Osteoblast (primary cell): ENCODE results near the gene ATP2B3. TPM values are rescaled to one million over a fixed set of nuclear protein-coding genes. Genes with fewer than 3 reads are reported as not detected.

Experiments used
- DNase-seq: peaks from one replicate; pipeline ENCODE4 v3.0.0; 2011; ENCODE audit warnings: low spot score, mixed read lengths; ENCODE audit not compliant: insufficient read length; ENCODE audit errors: missing footprints
- H2AFZ ChIP-seq: 2 replicates; pipeline ENCODE4 v1.6.0; 2011; ENCODE audit warnings: mild to moderate bottlenecking, low read length
- H3K27ac ChIP-seq: 2 replicates; pipeline ENCODE4 v1.5.1; 2011; ENCODE audit warnings: mild to moderate bottlenecking, low read depth, low read length, moderate library complexity
- H3K27me3 ChIP-seq: 2 replicates; pipeline ENCODE4 v1.6.0; 2012; ENCODE audit warnings: mild to moderate bottlenecking, control low read depth, inconsistent platforms, low read length, moderate library complexity; ENCODE audit not compliant: insufficient read depth
- H3K36me3 ChIP-seq: 2 replicates; pipeline ENCODE4 v1.5.1; 2011; ENCODE audit warnings: mild to moderate bottlenecking, low read length, control low read depth, moderate library complexity; ENCODE audit not compliant: insufficient read depth
- H3K4me1 ChIP-seq: 2 replicates; pipeline ENCODE4 v1.5.1; 2011; ENCODE audit warnings: mild to moderate bottlenecking, low read length, control low read depth, moderate library complexity; ENCODE audit not compliant: insufficient read depth
- H3K4me2 ChIP-seq: 2 replicates; pipeline ENCODE4 v1.6.0; 2011; ENCODE audit warnings: mild to moderate bottlenecking, low read length; ENCODE audit not compliant: insufficient read depth
- H3K4me3 ChIP-seq: fragments of 200-600 bp; sonication (generic); 3 replicates; pipeline ENCODE4 v1.5.1; 2012; ENCODE audit warnings: mild to moderate bottlenecking, low read length, inconsistent platforms; ENCODE audit not compliant: insufficient read depth
- H3K79me2 ChIP-seq: 2 replicates; pipeline ENCODE4 v1.6.0; 2012; ENCODE audit warnings: mild to moderate bottlenecking, low read length, control low read depth, inconsistent platforms; ENCODE audit not compliant: insufficient read depth
- H3K9me3 ChIP-seq: 2 replicates; pipeline ENCODE4 v1.5.1; 2011; ENCODE audit warnings: low read depth, low read length, control low read depth
- H4K20me1 ChIP-seq: 2 replicates; pipeline ENCODE4 v1.6.0; 2012; ENCODE audit warnings: mild to moderate bottlenecking, low read length, control low read depth; ENCODE audit not compliant: insufficient read depth
- total RNA-seq: library from RNA; depleted of rRNA; stranded (reverse); fragments of >200 nt; gene quantifications from 2 replicates; pipeline ENCODE4 v1.2.3, GENCODE V29; 2012
- TF ChIP-seq, protein P1 (sequence below): IDR thresholded peaks from 2 replicates; pipeline ENCODE4 v1.5.1; 2011; ENCODE audit warnings: mild to moderate bottlenecking, low read depth, low read length, moderate library complexity; ENCODE audit errors: extremely low read depth

ATP2B3 gene
- total RNA-seq, 1 donor: not detected

DNA sequence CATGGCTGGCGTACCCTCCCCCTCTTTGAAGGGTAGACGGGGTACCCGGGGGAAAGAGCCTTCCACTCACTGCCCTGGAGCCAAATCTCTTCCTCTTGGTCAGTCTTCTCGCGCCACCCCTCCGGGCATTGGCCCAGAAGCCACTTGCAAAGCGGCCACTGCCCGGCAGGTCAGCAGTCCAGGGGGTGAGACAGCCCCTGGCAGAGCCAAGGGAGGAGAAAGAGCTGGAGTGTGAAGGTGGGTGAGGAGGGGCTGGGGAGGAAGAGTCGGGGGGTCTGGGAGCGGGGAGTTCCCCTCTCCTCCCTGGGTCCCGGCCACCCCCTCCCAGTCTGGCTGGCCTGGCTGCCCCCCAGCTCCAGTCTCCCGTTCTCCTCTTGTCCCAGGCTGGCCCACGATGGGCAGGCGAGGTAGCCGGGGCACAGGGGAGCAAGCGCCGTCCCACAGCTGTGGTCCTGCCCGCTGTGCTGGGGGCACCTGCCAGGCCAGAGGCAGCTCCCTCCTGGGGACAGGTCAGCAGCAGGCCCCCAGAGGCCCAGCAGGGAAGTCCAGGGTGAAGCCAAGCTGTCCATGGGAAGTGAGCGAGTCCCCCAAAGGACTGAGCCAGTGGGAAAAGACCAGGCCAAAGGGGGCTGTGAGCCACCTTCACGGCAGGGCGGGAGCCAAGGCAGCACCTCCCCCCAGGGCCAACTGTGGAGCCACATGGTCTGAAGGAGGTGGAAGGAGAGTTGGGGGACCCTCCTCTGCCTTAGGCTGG, 108.0 kb downstream of the ATP2B3 start:
- Histone ChIP-seq H3K9me3 (no peaks in the 10 kb centered on the region), H3K79me2 (no peaks in the 10 kb centered on the region), H3K4me1 (no peaks in the 10 kb centered on the region), H4K20me1 (no peaks in the 10 kb centered on the region), H2AFZ (no peak overlapping the region), H3K4me2 (no peak overlapping the region), H3K4me3 (no peak overlapping the region), H3K27me3 (peaks cover 3% of the 10 kb centered on the region), H3K27ac (no peak overlapping the region), H3K36me3 (no peaks in the 10 kb centered on the region)
- TF ChIP-seq, protein P1, sequence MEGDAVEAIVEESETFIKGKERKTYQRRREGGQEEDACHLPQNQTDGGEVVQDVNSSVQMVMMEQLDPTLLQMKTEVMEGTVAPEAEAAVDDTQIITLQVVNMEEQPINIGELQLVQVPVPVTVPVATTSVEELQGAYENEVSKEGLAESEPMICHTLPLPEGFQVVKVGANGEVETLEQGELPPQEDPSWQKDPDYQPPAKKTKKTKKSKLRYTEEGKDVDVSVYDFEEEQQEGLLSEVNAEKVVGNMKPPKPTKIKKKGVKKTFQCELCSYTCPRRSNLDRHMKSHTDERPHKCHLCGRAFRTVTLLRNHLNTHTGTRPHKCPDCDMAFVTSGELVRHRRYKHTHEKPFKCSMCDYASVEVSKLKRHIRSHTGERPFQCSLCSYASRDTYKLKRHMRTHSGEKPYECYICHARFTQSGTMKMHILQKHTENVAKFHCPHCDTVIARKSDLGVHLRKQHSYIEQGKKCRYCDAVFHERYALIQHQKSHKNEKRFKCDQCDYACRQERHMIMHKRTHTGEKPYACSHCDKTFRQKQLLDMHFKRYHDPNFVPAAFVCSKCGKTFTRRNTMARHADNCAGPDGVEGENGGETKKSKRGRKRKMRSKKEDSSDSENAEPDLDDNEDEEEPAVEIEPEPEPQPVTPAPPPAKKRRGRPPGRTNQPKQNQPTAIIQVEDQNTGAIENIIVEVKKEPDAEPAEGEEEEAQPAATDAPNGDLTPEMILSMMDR: no peak
- DNase-seq: peak; percentile 77

DNA sequence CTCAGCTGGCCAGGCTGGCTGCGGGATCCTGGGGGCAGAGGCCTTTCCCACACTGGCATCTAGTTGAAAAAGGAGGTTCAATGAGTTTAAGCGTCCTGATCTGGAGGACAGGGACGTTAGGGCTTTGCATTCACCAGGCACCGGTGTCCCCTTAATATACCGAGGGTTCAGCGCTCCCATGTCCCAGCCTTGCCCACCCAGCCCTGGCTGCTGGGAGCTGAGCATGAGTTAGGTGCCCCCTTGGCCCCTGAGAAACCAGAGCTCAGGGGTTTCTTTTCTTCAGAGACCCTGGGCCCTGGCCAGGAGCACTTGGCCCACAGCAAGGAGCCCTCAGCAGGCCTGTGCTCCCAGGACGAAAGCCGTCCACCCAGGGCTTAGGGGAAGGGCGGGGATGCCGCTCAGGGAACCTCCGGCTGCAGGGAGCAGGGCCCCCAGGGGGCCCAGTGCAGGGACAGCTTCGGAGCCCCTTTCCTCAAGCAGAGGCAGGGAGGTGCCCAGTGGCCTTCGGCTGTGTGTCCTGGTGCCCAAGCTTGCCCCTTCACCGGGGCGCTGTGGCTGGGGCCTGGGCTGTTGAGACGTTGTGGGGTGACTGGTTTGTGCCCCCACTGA, 108.7 kb downstream of the ATP2B3 start:
- H4K20me1 ChIP-seq: no peaks in the 10 kb centered on the region
- H3K9me3 ChIP-seq: peaks cover 2% of the 10 kb centered on the region

DNA sequence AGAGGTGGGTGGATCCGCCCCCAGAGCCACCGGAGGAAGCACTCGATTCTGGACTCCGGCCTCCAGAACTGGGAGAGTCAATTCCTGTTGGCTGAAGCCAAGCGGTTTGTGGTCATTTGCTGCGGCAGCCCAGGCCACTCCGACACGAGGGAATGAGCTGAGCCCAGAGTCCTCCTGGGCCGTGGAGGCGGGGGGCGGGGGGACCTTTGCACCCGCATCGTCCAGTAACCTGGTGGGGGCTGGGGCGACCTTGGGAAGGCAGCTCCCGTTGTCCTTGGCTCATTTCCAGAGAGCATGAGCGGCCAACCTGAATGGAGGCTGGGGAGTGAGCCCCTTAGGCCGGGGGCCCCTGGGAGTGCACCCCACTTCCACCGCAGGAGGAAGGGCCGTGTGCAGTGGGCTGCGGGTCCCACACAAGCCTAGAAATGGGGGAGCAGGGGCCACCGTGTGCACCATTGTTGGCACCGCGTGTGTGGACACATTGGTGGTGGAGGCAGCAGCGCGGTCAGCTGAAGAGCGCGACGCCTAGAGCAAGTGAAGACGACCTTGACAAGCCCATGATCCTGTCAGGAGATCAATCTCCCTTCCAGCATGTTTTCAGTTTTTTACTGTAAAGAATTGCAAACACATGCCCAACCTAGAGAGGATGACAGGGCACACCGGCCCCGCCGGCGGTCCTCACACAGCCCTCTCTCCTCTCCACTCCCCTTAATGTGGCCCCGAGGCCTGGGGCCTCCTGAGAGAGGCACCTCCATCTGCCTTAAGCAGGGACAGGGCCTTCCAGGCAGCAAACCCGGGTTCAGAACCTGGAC, 109.6 kb downstream of the ATP2B3 start:
- no peaks in the 10 kb centered on the region for H3K36me3 ChIP-seq
- H3K27ac ChIP-seq: no peak overlapping the region
- no peaks in the 10 kb centered on the region for H3K79me2 ChIP-seq
- H3K27me3 ChIP-seq: peaks cover 3% of the 10 kb centered on the region
- H4K20me1 ChIP-seq: no peaks in the 10 kb centered on the region
- H3K4me1 ChIP-seq: no peaks in the 10 kb centered on the region
- no peak overlapping the region for H3K4me3 ChIP-seq
- no peak overlapping the region for H2AFZ ChIP-seq
- peaks cover 7% of the 10 kb centered on the region for H3K9me3 ChIP-seq
- TF ChIP-seq, protein P1: no peak
- DNase-seq: no peak
- no peak overlapping the region for H3K4me2 ChIP-seq

More for the DNA sequence above, 108.7 kb downstream of the ATP2B3 start:
- no peak overlapping the region for H2AFZ ChIP-seq
- no peaks in the 10 kb centered on the region for H3K79me2 ChIP-seq
- H3K4me1 ChIP-seq: no peaks in the 10 kb centered on the region
- H3K27me3 ChIP-seq: peaks cover 3% of the 10 kb centered on the region
- DNase-seq: peak; percentile 60
- no peak overlapping the region for H3K27ac ChIP-seq
- H3K4me2 ChIP-seq: no peak overlapping the region
- H3K36me3 ChIP-seq: no peaks in the 10 kb centered on the region
- TF ChIP-seq, protein P1: no peak
- H3K4me3 ChIP-seq: no peak overlapping the region

DNA sequence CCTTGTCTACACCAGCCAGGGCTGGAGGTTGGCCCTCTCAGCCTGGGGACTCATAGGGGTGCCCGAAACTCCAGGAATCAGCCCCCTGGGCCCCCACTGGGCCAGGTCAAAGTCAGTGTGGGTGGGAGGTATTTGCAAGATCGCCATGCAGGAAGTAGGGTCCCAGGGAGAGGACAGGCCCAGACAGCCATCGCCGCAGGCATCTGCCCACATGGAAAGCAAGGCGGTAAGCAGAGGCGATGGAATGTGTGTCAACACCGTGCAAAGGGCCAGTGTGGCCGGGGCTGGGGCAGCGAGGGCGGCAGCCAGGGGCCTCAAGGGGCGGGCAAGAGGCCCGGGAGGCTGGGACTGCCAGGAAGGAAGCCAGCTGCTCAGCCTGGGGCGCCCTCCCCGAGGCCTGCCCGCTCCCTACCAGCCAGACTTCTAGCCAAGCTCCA, 110.3 kb downstream of the ATP2B3 start:
- TF ChIP-seq, protein P1: no peak
- Histone ChIP-seq H3K4me3 (no peak overlapping the region), H4K20me1 (no peaks in the 10 kb centered on the region), H3K79me2 (no peaks in the 10 kb centered on the region), H3K27ac (no peak overlapping the region), H3K36me3 (no peaks in the 10 kb centered on the region), H3K4me1 (no peaks in the 10 kb centered on the region), H3K9me3 (peaks cover 7% of the 10 kb centered on the region), H3K4me2 (no peak overlapping the region), H2AFZ (no peak overlapping the region), H3K27me3 (peaks cover 3% of the 10 kb centered on the region)
- peak; percentile 80 for DNase-seq
